GM23338 (cell line): Measurements from ENCODE around the gene VPS16. TPM values are rescaled to one million over a fixed set of nuclear protein-coding genes. Genes with fewer than 3 reads are reported as not detected.

Experiments used
- ATAC-seq: fragments of 200-7000 bp; cut with Tn5 transposase; 3 replicates; pipeline ENCODE4 v1.9.1; 2020
- DNase-seq: peaks from one replicate; pipeline ENCODE4 v3.0.0-alpha.2; 2015; ENCODE audit warnings: low spot score
- H2AFZ ChIP-seq: fragments of 200-600 bp; sonication (generic); 2 replicates; pipeline ENCODE4 v1.8.0; 2016; ENCODE audit warnings: antibody characterized with exemption, mild to moderate bottlenecking, moderate library complexity
- H3F3A ChIP-seq: fragments of 200-600 bp; sonication (generic); replicated peaks from 2 replicates; pipeline ENCODE4 v1.8.0; 2017; ENCODE audit warnings: antibody characterized with exemption, mixed run types, low read depth
- H3K27ac ChIP-seq: fragments of 200-600 bp; sonication (generic); 2 replicates; pipeline ENCODE4 v1.6.1; 2016; ENCODE audit warnings: low read depth
- H3K27me3 ChIP-seq: fragments of 200-600 bp; sonication (generic); 2 replicates; pipeline ENCODE4 v1.8.0; 2016; ENCODE audit warnings: mild to moderate bottlenecking, mixed run types, moderate library complexity; ENCODE audit not compliant: insufficient read depth
- H3K36me3 ChIP-seq: fragments of 200-600 bp; sonication (generic); 2 replicates; pipeline ENCODE4 v1.8.0; 2016; ENCODE audit warnings: mild to moderate bottlenecking; ENCODE audit not compliant: insufficient read depth
- H3K4me1 ChIP-seq: fragments of 200-600 bp; sonication (generic); 2 replicates; pipeline ENCODE4 v1.8.0; 2016; ENCODE audit warnings: mild to moderate bottlenecking, moderate library complexity; ENCODE audit not compliant: insufficient read depth
- H3K4me2 ChIP-seq: fragments of 200-600 bp; sonication (generic); 2 replicates; pipeline ENCODE4 v1.7.1; 2017; ENCODE audit warnings: mixed run types
- H3K4me3 ChIP-seq: fragments of 200-600 bp; sonication (generic); 2 replicates; pipeline ENCODE4 v1.6.1; 2016; ENCODE audit warnings: mixed run types
- H3K79me2 ChIP-seq: fragments of 200-600 bp; sonication (generic); replicated peaks from 2 replicates; pipeline ENCODE4 v1.8.0; 2017; ENCODE audit warnings: mild to moderate bottlenecking; ENCODE audit not compliant: insufficient read depth
- H3K9me2 ChIP-seq: fragments of 200-600 bp; sonication (generic); 2 replicates; pipeline ENCODE4 v1.8.0; 2017; ENCODE audit not compliant: insufficient read depth
- H4K20me1 ChIP-seq: fragments of 200-600 bp; sonication (generic); replicated peaks from 2 replicates; pipeline ENCODE4 v1.8.0; 2017; ENCODE audit warnings: mild to moderate bottlenecking; ENCODE audit not compliant: insufficient read depth
- H3K27ac Mint-ChIP-seq: 2 replicates; pipeline ENCODE4 v1.8.0; 2020; ENCODE audit warnings: inconsistent platforms, mild to moderate bottlenecking, moderate library complexity, mixed read lengths
- H3K27me3 Mint-ChIP-seq: 3 replicates; pipeline ENCODE4 v1.8.0; 2022; ENCODE audit warnings: low read depth, mild to moderate bottlenecking, moderate library complexity, mixed read lengths, inconsistent platforms; ENCODE audit not compliant: insufficient read depth, poor library complexity
- H3K36me3 Mint-ChIP-seq: 3 replicates; pipeline ENCODE4 v1.8.0; 2021; ENCODE audit warnings: low read depth, mild to moderate bottlenecking, inconsistent platforms, moderate library complexity, mixed read lengths
- H3K4me1 Mint-ChIP-seq: 3 replicates; pipeline ENCODE4 v1.8.0; 2020; ENCODE audit warnings: mild to moderate bottlenecking, inconsistent platforms, mixed read lengths
- H3K4me3 Mint-ChIP-seq: 3 replicates; pipeline ENCODE4 v1.8.0; 2021; ENCODE audit warnings: moderate library complexity, mild to moderate bottlenecking, inconsistent platforms, mixed read lengths
- H3K9me3 Mint-ChIP-seq: 3 replicates; pipeline ENCODE4 v1.8.0; 2020; ENCODE audit warnings: moderate library complexity, mild to moderate bottlenecking, inconsistent platforms, mixed read lengths
- CTCF ChIP-seq, 2 experiments: fragments of 200-600 bp in 1 of 2; sonication (generic) in 1 of 2; conservative IDR thresholded peaks; 2 replicates each; pipeline versions ENCODE4 v1.5.1 to v1.6.1; 2016 to 2017; ENCODE audit warnings: antibody characterized with exemption in 2 of 2, low read depth in 2 of 2, mild to moderate bottlenecking in 2 of 2, moderate library complexity in 1 of 2
- EZH2phosphoT487 ChIP-seq: fragments of 200-600 bp; sonication (generic); IDR thresholded peaks from one replicate; pipeline ENCODE4 v1.8.1; 2018; ENCODE audit warnings: antibody characterized with exemption; ENCODE audit not compliant: unreplicated experiment
- POLR2AphosphoS5 ChIP-seq: IDR thresholded peaks from 2 replicates; pipeline ENCODE4 v1.6.1; 2016; ENCODE audit warnings: antibody characterized with exemption, low read depth
- ZNF114 ChIP-seq: fragments of 250-450 bp; sonication (Bioruptor Pico); IDR thresholded peaks from 2 replicates; pipeline ENCODE4 v1.5.0; 2020; ENCODE audit warnings: mild to moderate bottlenecking, moderate library complexity
- ZNF331 ChIP-seq: fragments of 250-450 bp; sonication (Bioruptor Pico); IDR thresholded peaks from 2 replicates; pipeline ENCODE4 v1.5.0; 2020; ENCODE audit warnings: low read depth, mild to moderate bottlenecking, moderate library complexity
- ZNF462 ChIP-seq: fragments of 250-450 bp; sonication (Bioruptor Pico); IDR thresholded peaks from 2 replicates; pipeline ENCODE4 v1.5.0; 2020; ENCODE audit warnings: mild to moderate bottlenecking, moderate library complexity
- polyA plus RNA-seq: library from polyadenylated mRNA; unstranded; fragments of >200 nt; fragmentation: Nextera tagmentation; extraction: Ambion mirVana; gene quantifications from 2 replicates; pipeline ENCODE4 v1.2.1, GENCODE V29; 2016
- total RNA-seq: library from RNA; depleted of rRNA; stranded (reverse); fragments of >200 nt; shearing (Covaris generic); gene quantifications from 2 replicates; pipeline ENCODE4 v1.2.3, GENCODE V29; 2014
- TF ChIP-seq, protein P1 (sequence below): IDR thresholded peaks from 2 replicates; pipeline ENCODE4 v1.6.1; 2016; ENCODE audit warnings: antibody characterized with exemption
- TF ChIP-seq, protein P2 (sequence below): IDR thresholded peaks from one replicate; pipeline ENCODE4 v1.6.1; 2018; ENCODE audit warnings: antibody characterized with exemption; ENCODE audit not compliant: unreplicated experiment

VPS16 gene
- total and polyA plus RNA-seq, 2 experiments from 2014 or later = 11.2 to 17.7 TPM

DNA sequence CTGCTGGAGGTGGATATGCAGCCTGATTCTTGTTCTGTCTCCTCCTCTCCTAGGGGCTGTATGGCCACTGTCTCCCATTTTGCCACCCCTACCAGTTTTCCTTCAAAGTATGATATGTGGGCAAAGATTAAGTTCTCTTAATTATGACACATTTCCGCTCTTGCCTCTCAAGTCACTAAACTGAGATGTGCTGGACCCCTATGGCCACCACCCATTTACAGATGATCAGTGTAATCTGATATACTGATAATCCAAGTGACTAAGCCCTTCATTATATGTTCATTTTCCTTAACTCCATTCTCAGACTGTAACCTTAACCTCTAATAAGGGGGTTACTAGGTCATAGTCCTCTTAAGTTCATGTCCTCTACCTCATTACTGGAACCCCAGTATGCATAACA lies 26.5 kb upstream of the VPS16 start:
- H2AFZ ChIP-seq = no peak overlapping the region
- Mint-ChIP-seq H3K4me3 (no peak overlapping the region), H3K27me3 (peaks cover 16% of the 10 kb centered on the region), H3K36me3 (no peaks in the 10 kb centered on the region), H3K27ac (no peak overlapping the region), H3K9me3 (peaks cover 7% of the 10 kb centered on the region), H3K4me1 (no peaks in the 10 kb centered on the region)
- H4K20me1 ChIP-seq = no peaks in the 10 kb centered on the region
- ATAC-seq (no peak), DNase-seq (no peak)
- no peaks in the 10 kb centered on the region for H3K4me1 ChIP-seq
- no peak overlapping the region for H3K4me2 ChIP-seq
- H3K27ac ChIP-seq = no peak overlapping the region
- no peaks in the 10 kb centered on the region for H3K79me2 ChIP-seq
- no peak overlapping the region for H3K4me3 ChIP-seq
- TF ChIP-seq POLR2AphosphoS5 (no peak), EZH2phosphoT487 (no peak), ZNF462 (CRISPR knock-in tag) (no peak), CTCF (conservative IDR thresholded peaks at IDR 0.05; ENCODE audit: low read depth in 2 of 2) (no peak), ZNF114 (CRISPR knock-in tag) (no peak), ZNF331 (no peak)
- TF ChIP-seq, protein P1, sequence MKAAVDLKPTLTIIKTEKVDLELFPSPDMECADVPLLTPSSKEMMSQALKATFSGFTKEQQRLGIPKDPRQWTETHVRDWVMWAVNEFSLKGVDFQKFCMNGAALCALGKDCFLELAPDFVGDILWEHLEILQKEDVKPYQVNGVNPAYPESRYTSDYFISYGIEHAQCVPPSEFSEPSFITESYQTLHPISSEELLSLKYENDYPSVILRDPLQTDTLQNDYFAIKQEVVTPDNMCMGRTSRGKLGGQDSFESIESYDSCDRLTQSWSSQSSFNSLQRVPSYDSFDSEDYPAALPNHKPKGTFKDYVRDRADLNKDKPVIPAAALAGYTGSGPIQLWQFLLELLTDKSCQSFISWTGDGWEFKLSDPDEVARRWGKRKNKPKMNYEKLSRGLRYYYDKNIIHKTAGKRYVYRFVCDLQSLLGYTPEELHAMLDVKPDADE = no peak
- TF ChIP-seq, protein P2, sequence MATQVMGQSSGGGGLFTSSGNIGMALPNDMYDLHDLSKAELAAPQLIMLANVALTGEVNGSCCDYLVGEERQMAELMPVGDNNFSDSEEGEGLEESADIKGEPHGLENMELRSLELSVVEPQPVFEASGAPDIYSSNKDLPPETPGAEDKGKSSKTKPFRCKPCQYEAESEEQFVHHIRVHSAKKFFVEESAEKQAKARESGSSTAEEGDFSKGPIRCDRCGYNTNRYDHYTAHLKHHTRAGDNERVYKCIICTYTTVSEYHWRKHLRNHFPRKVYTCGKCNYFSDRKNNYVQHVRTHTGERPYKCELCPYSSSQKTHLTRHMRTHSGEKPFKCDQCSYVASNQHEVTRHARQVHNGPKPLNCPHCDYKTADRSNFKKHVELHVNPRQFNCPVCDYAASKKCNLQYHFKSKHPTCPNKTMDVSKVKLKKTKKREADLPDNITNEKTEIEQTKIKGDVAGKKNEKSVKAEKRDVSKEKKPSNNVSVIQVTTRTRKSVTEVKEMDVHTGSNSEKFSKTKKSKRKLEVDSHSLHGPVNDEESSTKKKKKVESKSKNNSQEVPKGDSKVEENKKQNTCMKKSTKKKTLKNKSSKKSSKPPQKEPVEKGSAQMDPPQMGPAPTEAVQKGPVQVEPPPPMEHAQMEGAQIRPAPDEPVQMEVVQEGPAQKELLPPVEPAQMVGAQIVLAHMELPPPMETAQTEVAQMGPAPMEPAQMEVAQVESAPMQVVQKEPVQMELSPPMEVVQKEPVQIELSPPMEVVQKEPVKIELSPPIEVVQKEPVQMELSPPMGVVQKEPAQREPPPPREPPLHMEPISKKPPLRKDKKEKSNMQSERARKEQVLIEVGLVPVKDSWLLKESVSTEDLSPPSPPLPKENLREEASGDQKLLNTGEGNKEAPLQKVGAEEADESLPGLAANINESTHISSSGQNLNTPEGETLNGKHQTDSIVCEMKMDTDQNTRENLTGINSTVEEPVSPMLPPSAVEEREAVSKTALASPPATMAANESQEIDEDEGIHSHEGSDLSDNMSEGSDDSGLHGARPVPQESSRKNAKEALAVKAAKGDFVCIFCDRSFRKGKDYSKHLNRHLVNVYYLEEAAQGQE = no peak
- no peaks in the 10 kb centered on the region for H3K36me3 ChIP-seq
- peaks cover 56% of the 10 kb centered on the region for H3K27me3 ChIP-seq
- H3F3A ChIP-seq = no peaks in the 10 kb centered on the region
- H3K9me2 ChIP-seq = no peaks in the 10 kb centered on the region
